HG02759 (cell line): ENCODE results near the gene SMIM27.

Experiments
- ATAC-seq: cut with Tn5 transposase; IDR thresholded peaks from one replicate; pipeline ENCODE4 v1.9.1; 2021; ENCODE audit warnings: mild to moderate bottlenecking, moderate library complexity; ENCODE audit not compliant: unreplicated experiment

The SMIM27 gene

DNA sequence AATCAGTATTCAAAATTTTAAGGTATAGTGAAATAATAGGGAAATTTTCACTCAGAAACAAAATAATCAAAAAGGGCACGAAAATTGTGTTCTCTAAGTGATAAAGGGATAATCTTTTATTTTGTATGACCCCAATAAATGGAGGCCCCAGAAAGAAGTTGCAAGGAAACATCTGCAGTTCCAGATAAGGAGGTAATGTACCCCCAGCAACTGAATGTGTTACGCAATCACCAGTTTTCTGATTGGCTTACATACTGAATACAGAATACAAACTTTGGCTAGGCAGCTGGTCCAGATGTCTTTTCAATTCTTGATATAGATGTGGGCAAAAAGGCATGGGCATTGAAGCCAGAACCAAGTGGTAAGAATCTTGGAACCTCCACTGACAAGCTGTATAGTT lies 2.0 kb downstream of the SMIM27 start:
- no peak for ATAC-seq

- no peak for ATAC-seq
Measured at GRCh38 chr9:32554591-32554990, 2.5 kb downstream of the SMIM27 start.

DNA sequence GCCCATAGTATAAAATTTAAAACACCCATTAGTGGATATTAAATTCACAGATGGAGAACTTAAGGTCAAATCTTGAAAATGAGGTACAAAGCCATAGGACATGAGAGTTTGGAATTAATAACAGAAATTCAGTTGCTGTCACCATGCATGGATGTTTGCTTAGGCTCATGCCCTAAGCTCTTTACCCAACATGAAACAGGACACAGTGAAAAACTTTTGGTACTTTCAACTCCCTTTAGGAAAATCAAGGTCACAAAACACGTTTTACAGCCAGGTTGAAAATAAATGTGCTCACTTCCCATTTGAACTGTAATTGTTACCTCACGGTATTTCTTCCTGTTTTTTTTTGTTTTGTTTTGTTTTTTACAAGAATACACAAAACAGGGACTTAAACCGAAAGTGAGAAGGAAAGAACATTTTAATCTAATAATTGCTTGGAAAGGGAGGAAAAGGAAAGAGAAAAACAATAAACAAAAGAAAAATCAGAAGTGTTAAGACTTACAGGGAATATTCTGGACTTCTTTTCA lies 6.3 kb downstream of the SMIM27 start:
- ATAC-seq: no peak

DNA sequence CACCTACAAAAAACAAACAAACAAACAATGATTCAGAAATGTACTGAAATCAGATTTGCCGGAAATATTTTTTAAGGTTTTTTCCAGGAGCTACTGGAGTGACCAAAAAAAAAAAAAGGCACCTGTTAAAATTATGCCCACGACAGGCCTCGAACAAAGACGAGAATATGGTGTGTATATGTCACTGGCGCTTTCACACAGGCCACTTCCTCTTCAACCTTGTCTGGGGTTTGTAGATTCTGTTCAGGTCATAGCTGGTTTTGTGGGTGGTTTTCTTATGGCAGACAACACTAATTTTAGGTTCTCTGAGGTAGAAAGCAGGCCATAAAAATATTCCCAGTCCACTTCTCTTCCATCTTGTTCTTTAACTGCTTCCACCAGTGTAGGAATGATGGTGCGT lies 13.8 kb downstream of the SMIM27 start:
- ATAC-seq: no peak

GRCh38 chr9:32566770-32567169 lies 14.6 kb downstream of the SMIM27 start:
- ATAC-seq: no peak

- no peak for ATAC-seq
Measured at GRCh38 chr9:32570262-32570661, 18.1 kb downstream of the SMIM27 start.

DNA sequence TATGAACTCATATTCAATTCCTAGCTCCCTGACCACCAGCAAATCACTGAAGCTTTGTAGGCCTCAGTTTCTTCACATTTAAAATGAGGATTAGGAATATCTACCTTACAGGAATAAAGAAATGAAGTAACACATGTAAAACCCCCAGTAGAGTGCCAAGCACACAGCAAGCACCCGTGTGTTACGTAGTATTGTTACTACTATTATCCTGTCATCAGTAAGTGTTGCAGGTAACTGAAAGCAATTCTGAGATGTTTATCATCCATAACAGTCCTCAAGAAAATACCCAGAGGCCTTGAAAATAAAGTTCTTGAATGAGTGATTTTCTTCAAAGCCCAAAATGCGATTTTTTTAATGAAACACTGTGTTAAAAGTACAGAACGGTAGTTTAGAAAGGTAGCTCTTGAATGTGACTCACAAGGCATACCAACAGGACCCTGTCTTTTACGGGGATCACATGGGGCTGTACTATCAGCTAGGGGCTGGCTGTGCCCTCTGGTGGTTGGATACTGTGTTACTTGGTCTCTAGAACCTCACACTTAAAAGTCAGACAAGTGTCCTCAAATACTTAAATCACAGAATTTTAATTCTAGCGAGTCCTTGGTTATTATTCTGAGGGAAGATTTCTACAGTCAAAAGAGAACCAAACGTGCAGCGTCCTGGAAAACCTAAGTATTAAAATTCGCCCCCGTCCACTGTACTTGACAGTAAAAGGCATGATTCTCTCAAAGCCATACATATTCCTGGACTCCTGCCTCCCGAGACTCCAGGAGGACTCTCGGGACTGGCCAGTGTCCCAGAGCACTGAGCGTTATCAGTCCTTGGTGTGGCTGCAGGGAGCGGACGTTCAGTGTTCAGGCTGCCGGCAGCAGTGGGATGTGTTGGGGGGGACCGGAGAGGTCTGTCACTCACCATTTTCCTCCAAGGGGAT lies 20.1 kb downstream of the SMIM27 start:
- ATAC-seq: peak; percentile 88

DNA sequence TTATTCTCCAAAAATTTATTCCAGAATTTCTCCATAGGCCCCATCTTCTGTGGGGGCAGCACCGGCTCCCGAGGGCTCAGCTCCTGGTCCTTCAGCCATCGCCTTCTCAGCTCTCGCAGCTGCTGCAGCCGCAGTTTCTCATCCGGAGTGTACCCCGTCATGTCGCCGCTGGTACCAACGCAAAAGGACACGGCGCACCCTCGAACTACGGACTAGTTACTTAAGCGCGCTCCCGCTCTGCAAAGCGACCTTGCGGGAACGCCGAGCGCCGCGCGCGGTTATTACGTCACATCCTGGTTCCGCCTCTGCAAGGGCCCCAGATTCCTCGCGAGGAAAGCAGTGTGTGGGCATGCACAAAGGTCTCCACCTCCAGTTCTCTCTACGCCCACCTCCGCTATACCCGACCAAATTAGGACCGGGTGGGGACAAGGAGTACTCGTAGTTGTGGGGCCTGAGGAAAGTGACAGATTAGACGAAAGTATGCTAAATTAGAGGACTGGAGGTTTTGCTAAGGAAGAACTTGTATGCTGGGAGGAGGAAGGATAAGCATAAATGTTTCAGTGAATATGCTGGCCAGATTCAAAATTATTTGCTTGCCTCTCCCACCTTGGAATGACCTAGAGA lies 20.9 kb downstream of the SMIM27 start, which contains the start of gene NDUFB6:
Gene NDUFB6, minus strand, starts transcription at position 260 of the 624 bp plus-strand sequence. Its CDS starts 99 bp downstream, at position 161.
- ATAC-seq: peak; percentile 84

GRCh38 chr9:32573821-32574220 lies 21.7 kb downstream of the SMIM27 start:
- no peak for ATAC-seq

- no peak for ATAC-seq
Measured at GRCh38 chr9:32574858-32575257, 22.7 kb downstream of the SMIM27 start.

- no peak for ATAC-seq
Measured at GRCh38 chr9:32577316-32577715, 25.2 kb downstream of the SMIM27 start.

GRCh38 chr9:32578976-32579375 lies 26.8 kb downstream of the SMIM27 start:
- no peak for ATAC-seq

DNA sequence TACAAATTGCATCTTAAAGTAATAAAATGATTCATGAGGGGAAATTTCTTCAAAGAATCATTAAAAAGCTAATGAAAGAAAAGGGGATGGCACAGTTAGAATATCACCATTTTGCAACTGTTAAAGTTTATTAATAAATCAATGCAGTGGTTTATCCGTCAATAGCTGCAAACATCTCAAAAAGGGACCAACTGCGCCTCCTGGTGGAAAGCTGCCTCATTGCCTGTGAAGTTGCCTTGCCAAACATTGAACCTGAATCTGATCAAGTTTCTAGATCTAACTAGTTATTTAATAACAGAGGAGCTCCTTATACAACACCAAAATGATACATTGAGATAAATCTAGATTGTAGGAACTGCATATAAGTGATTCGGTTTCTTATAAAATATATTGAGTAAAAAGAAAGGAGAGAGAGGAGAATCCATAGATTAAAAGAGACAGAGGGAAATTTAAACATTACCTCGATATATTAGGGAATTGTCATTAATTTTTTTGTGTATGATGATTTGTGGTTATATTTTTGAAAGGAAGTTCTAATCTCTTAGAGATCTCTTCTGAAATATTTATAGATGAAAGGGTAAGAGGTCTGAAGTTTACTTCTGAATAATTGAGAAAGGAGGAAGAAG lies 27.7 kb downstream of the SMIM27 start:
- ATAC-seq: no peak

GRCh38 chr9:32580631-32581300 lies 28.6 kb downstream of the SMIM27 start:
- ATAC-seq: no peak

GRCh38 chr9:32581512-32582143 lies 29.5 kb downstream of the SMIM27 start:
- ATAC-seq: no peak

- ATAC-seq: no peak
Measured at GRCh38 chr9:32584784-32585183, 32.7 kb downstream of the SMIM27 start.

DNA sequence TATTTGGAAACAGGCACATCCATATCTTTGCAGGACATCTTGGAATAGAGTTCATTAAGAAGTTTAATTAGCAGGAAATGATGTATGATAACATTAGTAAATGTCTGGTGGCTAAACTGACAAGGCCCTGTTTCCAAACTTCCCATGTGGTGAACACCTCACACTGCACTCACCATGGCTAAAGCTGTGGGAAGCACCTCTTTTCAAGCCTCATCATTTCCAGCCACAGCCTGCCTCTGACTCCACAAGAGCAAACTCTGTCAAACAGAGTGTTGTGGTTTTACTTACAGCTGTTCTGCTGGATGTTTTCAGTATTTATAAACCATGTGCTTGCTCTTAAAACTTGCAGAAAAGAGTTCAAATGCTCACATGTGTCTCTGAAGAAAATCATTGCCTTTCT lies 35.8 kb downstream of the SMIM27 start:
- ATAC-seq: no peak

DNA sequence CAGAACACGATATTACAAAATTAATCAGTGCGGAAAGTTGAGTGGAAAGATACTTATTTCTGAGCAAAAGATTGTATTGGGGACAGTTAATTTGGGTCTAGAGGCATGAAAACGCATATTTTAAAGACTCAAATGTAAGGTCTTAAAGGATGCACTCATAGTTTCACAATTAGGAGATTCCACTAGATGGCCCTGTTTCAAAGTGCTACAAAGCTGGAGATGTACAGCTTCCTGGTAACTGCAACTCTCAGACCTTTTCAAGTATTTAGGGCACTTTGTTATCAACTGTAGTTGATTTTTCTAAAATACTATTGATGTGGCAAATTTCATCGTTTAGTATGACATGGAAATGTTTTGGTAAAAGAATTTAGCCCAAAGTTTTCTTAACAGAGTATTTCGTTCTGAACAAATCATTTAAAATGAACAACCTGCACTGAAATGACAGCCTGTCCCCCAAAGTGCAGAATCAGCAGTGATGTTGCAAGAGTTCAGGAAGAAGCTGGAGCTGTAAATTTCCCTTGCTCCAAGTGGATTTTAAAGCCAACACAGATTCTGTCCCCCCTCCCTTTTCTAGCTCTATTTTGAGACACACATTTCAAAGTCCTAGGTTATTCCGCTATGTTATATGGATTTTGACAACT lies 37.1 kb downstream of the SMIM27 start:
- ATAC-seq: no peak

DNA sequence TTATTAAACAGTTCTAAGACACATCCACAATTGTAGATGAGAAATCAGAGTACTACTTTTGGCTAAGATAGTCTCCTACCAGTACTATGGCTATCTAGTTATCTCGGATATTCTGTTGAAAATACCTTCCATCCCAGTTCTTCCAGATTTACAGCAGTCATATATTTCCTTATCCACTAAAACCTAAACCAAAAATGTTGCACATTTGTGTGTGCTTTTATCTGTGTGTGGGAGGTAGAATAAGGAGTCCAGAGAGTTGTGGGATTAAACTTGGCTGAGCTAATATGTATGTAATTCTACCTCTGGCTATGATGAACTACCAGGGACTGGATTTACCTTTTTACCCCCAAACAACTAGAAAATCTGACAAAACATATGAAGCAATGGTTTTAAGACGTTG lies 38.3 kb downstream of the SMIM27 start:
- no peak for ATAC-seq

GRCh38 chr9:32590898-32591297 lies 38.8 kb downstream of the SMIM27 start:
- ATAC-seq: no peak
